CD8-positive, alpha-beta memory T cell (primary cell): ENCODE measurements around the gene MDC1. TPM values are rescaled to one million over a fixed set of nuclear protein-coding genes. Genes with fewer than 3 reads are reported as not detected.

Experiments used
- polyA plus RNA-seq: library from polyadenylated mRNA; unstranded; fragments of 300-500 nt; fragmentation: Illumina TruSeq; gene quantifications from one replicate; pipeline ENCODE4 v1.2.3, GENCODE V29; 2021
- total RNA-seq, 2 experiments: library from RNA; stranded (reverse); gene quantifications; one replicate each; pipeline ENCODE4 v1.2.3, GENCODE V29; 2021

The MDC1 gene
- total and polyA plus RNA-seq, 3 experiments from 2014 or later, result 6.4 to 71.1 (median 59.4) TPM

Other genes with a start within 250 kb of the MDC1 start
- gene HLA-E, start 227.8 kb downstream of the MDC1 start, total RNA-seq, result 100 to 1,000 TPM; 502 to 511 TPM
- 2,881 TPM for gene HLA-E, start 227.8 kb downstream of the MDC1 start, polyA plus RNA-seq
- gene GNL1, start 160.8 kb downstream of the MDC1 start, total RNA-seq, result 100 to 1,000 TPM; 100 to 102 TPM
- gene GNL1, start 160.8 kb downstream of the MDC1 start, polyA plus RNA-seq, result 49.8 TPM
- gene PRR3, start 160.0 kb downstream of the MDC1 start, total RNA-seq, result 10 to 100 TPM; 28.2 to 28.9 TPM
- 8.9 TPM for gene PRR3, start 160.0 kb downstream of the MDC1 start, polyA plus RNA-seq
- 100 to 1,000 TPM; 127 to 133 TPM for gene ABCF1, start 145.8 kb downstream of the MDC1 start, total RNA-seq
- gene ABCF1, start 145.8 kb downstream of the MDC1 start, polyA plus RNA-seq, result 54.0 TPM
- 100 to 1,000 TPM; 115 to 117 TPM for gene PPP1R10, start 100.0 kb downstream of the MDC1 start, total RNA-seq
- 27.3 TPM for gene PPP1R10, start 100.0 kb downstream of the MDC1 start, polyA plus RNA-seq
- gene MRPS18B, start 99.4 kb downstream of the MDC1 start, total RNA-seq, result 100 to 1,000 TPM; 102 to 103 TPM
- gene MRPS18B, start 99.4 kb downstream of the MDC1 start, polyA plus RNA-seq, result 113 TPM
- 10 to 100 TPM; 10.5 to 10.7 TPM for gene ATAT1, start 90.4 kb downstream of the MDC1 start, total RNA-seq
- gene ATAT1, start 90.4 kb downstream of the MDC1 start, polyA plus RNA-seq, result 1.5 TPM
- 10 to 100 TPM; 35.9 to 42.2 TPM for gene C6orf136, start 70.1 kb downstream of the MDC1 start, total RNA-seq
- gene C6orf136, start 70.1 kb downstream of the MDC1 start, polyA plus RNA-seq, result 11.8 TPM
- gene DHX16, start 44.3 kb downstream of the MDC1 start, total RNA-seq, result 10 to 100 TPM; 47.5 to 49.1 TPM
- 31.0 TPM for gene DHX16, start 44.3 kb downstream of the MDC1 start, polyA plus RNA-seq
- 100 to 1,000 TPM; 149 to 153 TPM for gene PPP1R18, start 30.6 kb downstream of the MDC1 start, total RNA-seq
- 166 TPM for gene PPP1R18, start 30.6 kb downstream of the MDC1 start, polyA plus RNA-seq
- 10 to 100 TPM; 28.1 to 29.2 TPM for gene NRM, start 26.3 kb downstream of the MDC1 start, total RNA-seq
- gene NRM, start 26.3 kb downstream of the MDC1 start, polyA plus RNA-seq, result 11.7 TPM
- gene TUBB, start 3.1 kb upstream of the MDC1 start, total RNA-seq, result 1,000 to 10,000 TPM; 1,610 to 1,639 TPM
- gene TUBB, start 3.1 kb upstream of the MDC1 start, polyA plus RNA-seq, result 136 TPM
- gene FLOT1, start 25.4 kb upstream of the MDC1 start, total RNA-seq, result 100 to 1,000 TPM; 154 to 155 TPM
- gene FLOT1, start 25.4 kb upstream of the MDC1 start, polyA plus RNA-seq, result 104 TPM
- 100 to 1,000 TPM; 267 to 294 TPM for gene IER3, start 27.3 kb upstream of the MDC1 start, total RNA-seq
- gene IER3, start 27.3 kb upstream of the MDC1 start, polyA plus RNA-seq, result 0.58 TPM
- 10 to 100 TPM; 10.1 to 10.5 TPM for gene DDR1, start 167.2 kb upstream of the MDC1 start, total RNA-seq
- gene DDR1, start 167.2 kb upstream of the MDC1 start, polyA plus RNA-seq, result 1.2 TPM
- gene GTF2H4, start 190.9 kb upstream of the MDC1 start, total RNA-seq, result 10 to 100 TPM; 48.2 to 55.3 TPM
- 7.5 TPM for gene GTF2H4, start 190.9 kb upstream of the MDC1 start, polyA plus RNA-seq
- gene VARS2, start 197.0 kb upstream of the MDC1 start, total RNA-seq, result 10 to 100 TPM; 82.4 to 86.0 TPM
- 16.2 TPM for gene VARS2, start 197.0 kb upstream of the MDC1 start, polyA plus RNA-seq
- gene SFTA2, start 214.9 kb upstream of the MDC1 start, total RNA-seq, result not detected
- not detected for gene SFTA2, start 214.9 kb upstream of the MDC1 start, polyA plus RNA-seq
- not detected for gene MUCL3, start 223.7 kb upstream of the MDC1 start, total RNA-seq
- not detected for gene MUCL3, start 223.7 kb upstream of the MDC1 start, polyA plus RNA-seq